C1 segment of cervical spinal cord (tissue), 14 donors: ENCODE measurements around the gene NUFIP1.
"Not testable (repeated sequence)": the region's sequence is repeated elsewhere in the genome, so short reads cannot be mapped to it uniquely, and the experiment has no call there.

Source experiments
- DNase-seq, 14 donors: peaks; one replicate each; lab custom pipeline; 2025; lab: John Stamatoyannopoulos, UW

Gene NUFIP1

GRCh38 chr13:44920013-44920412 is 69.3 kb downstream of the NUFIP1 start:
- DNase-seq, result no peak

DNA sequence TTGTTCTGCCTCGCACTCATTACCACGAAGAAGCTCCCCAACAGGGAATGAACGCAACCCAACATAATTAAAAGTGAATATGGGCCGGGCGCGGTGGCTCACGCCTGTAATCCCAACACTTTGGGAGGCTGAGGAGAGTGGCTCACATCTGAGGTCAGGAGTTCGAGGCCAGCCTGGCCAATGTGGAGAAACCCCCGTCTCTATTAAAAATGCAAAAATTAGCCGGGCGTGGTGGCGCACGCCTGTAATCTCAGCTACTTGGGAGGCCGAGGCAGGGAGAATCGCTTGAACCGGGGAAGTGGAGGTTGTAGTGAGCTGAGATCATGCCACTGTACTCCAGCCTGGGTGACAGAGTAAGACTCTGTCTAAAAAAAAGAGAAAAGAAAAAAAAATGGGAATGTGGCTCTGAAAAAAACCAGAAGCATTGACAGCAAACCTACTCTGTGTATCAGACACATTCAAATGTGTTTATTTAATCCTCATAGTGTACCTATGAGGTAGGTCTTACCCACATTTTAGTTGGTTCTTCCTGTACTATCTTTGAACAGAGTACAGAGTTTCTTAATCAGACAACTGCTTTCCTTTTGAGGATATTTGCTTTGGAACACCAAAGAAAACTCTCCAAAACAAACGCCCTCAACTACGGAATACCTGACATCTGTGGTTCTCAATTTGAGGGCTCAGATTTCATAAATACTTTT is 70.0 kb downstream of the NUFIP1 start:
- DNase-seq, result no peak

GRCh38 chr13:44918326-44919103 is 70.8 kb downstream of the NUFIP1 start:
- DNase-seq, result peak; percentile 62 to 97 (median 91)

DNA sequence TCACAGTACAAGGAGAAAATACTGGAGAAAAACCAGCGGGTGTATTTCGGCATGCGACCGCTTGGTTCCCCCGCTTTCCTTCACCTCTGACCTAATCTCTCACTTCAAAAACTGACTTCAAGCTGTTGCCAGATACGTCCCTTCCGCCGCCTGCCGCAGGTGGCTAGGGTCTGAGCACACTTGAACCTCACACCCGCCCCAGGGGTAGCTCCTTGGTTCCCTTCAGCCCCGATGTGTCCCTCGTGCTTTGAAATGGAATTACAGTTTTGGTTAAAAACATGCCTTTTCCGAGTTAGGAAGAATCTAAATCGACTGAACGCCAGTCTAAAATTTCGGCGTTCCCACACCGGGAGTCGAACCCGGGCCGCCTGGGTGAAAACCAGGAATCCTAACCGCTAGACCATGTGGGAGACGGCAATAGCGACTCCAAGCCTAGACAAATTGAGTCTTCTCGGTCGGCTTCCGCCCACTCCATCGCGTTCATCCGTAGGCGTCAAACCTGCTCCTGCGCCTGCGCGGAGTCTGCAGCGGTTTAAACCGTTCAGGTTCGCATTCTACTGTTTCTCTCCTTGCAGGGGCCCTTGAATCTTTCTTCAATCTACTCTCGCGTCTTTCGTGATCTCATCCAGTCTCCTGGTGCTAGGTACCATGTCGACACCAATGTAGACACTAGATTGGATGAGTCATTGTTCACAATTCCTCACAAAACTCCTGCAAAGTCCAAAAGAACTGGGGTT is 71.5 kb downstream of the NUFIP1 start:
- peak; percentile 74 to 97 (median 93) for DNase-seq

DNA sequence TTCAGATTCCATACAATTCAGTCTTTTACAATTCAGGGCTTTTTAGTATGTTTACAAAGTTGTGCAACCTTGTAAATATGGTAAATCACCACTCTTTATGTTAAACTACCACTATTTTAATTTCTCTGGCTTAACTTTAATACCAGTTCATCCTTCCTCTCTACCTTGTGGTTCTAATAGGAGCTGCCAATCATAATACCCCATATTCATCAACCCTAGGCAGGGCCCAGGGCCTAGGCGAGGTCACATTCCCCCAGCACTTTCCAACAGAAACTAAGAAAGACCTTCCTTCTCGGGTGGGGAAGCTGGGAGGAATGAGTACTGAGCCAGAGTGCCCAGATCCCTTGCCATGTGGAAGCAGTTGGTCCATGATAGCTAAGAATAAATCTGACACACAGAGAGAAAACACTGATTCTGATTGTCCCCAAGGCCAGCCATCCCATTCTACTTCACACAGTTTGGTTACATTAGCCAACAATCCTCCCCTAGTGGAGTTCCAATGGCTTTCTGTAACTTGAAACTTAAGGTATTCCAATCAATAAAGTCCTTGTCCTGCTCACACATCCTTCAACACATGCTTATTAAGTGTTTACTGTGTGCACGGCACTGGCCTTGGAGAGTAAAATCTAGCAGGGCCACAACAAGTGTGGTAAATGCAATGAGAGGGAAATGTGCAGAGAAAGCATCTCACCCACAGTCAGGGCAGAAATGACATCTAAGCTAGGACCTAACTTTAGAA is 76.8 kb downstream of the NUFIP1 start:
- DNase-seq, result no peak

GRCh38 chr13:44908712-44909111 is 80.6 kb downstream of the NUFIP1 start:
- no peak for DNase-seq

DNA sequence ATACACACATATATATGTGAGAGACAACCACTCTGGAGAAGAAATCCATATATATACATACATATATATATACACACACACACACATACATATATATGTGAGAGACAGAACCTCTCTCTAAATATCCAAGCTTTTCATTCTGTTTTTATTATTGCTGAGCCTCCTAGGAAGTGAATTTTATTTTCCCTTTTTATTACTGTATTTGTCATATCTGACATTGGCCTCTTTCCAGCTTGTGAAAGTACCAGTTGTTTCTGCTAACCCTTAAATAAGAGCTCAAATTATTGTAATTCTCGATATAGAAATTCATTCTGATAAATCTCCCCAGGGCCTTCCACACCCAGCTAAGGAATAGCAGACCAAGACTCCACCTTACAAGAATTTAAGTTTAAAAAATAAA is 81.0 kb downstream of the NUFIP1 start:
- no peak for DNase-seq

DNA sequence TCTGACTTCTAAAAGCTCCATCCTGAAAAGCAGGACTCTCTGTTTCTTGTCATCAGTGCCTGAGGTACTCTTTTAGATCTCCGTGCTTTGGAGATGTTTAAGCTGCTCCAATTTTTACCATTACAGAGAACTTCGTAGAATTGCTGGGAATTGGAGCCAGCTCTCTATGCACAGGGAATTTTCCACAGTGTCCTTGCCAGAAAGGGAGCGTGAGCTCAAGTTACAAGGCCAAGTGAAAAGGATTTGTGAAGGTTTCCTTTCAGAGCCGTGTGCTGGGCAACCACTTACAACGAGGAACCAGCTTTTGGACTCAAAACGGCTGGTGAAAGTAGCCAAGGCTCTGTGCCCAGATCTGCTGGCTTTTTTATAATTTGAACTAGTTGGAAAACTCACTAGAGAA is 82.6 kb downstream of the NUFIP1 start:
- DNase-seq, result peak in 9 of 14 donors; percentile 15 to 56 (median 43)

- DNase-seq, result peak in 1 of 14 donors; percentile 10
Observed at GRCh38 chr13:44906230-44906629, 83.0 kb downstream of the NUFIP1 start.

GRCh38 chr13:44905556-44905955 is 83.7 kb downstream of the NUFIP1 start:
- no peak for DNase-seq

DNA sequence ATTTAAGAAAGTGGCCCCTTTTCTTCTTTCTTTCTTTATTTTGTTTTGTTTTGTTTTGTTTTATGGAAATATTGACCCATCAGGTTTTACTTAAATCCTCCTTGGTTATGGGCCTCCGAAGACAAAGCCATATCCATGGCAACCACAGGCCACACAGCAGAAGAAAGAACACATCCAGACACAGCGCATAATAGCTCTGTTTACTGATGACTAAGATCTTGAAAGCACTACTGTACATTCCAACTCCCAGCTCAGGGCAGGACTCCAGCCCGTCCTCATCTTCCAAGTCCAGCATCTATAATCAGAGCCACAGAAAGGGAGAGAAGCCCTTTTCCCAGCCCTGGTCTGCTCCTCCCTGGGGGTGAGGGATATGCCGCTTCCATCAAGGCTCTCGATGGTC is 84.3 kb downstream of the NUFIP1 start:
- DNase-seq, result peak in 2 of 14 donors; percentile 5

- peak in 11 of 14 donors; percentile 2 to 71 (median 34) for DNase-seq
Observed at GRCh38 chr13:44903574-44903985, 85.7 kb downstream of the NUFIP1 start.

DNA sequence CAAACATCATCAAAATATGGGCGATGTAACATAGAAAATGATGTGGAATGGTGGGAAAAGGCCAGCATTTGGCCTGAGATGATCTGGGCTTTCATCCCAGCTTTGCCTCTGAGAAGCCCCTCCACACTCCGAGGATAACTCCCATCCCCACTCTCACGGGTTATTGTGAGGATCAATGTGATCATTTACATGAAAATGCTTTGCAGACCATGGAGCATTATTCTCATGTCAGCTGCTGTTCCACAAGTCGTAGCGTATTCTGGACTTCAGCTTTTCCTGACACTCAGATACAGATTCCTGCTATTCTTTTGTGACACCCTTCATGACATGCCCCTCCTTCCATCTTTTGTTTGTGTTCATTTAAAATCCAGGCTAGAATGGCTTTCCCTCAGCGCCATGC is 86.5 kb downstream of the NUFIP1 start:
- no peak for DNase-seq

GRCh38 chr13:44899967-44900366 is 89.3 kb downstream of the NUFIP1 start:
- DNase-seq, result no peak

DNA sequence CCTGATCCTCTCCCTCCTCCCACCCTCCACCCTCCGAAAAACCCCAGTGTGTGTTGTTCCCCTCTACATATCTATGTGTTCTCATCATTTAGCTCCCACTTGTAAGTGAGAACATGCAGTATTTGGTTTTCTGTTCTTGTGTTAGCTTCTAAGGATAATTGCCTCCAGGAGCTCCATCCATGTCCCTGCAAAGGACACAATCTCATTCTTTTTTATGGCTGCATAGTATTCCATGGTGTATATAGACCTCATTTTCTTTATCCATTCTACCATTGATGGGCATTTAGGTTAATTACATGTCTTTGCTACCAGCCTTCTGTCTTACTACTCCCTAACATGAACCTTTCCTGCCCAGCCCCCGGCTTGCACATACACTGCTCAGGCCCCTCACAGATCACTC is 91.0 kb downstream of the NUFIP1 start:
- not testable (repeated sequence) for DNase-seq

DNA sequence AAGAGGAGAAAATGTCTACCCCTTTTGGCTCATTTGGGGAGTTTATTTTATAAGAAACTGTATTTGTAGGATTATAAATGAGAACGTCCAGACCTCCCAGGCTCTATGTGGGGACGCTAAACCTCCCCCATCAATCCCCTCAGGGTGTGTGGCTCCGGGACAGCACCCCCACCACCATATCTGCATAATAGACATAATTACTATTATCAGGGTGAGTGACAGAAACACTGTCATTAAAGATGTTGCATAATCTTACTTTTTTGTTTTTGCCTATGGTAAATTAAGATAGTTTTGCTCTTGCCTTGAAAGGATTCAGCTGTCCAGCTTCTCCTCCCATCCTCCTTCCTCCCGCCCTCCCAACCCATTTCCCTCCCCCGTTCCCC is 93.3 kb downstream of the NUFIP1 start:
- no peak for DNase-seq

GRCh38 chr13:44895264-44895952 is 93.9 kb downstream of the NUFIP1 start:
- no peak for DNase-seq

- no peak for DNase-seq
Observed at GRCh38 chr13:44894001-44894770, 95.1 kb downstream of the NUFIP1 start.
